ENCODE results near the gene MANSC4. TPM values are rescaled to one million over a fixed set of nuclear protein-coding genes. Genes with fewer than 3 reads are reported as not detected.
A peak's percentile ranks its signal among the peaks of the same experiment; 100 is the strongest.

MANSC4 gene
- total and polyA plus RNA-seq, 4 donors = not detected

DNA sequence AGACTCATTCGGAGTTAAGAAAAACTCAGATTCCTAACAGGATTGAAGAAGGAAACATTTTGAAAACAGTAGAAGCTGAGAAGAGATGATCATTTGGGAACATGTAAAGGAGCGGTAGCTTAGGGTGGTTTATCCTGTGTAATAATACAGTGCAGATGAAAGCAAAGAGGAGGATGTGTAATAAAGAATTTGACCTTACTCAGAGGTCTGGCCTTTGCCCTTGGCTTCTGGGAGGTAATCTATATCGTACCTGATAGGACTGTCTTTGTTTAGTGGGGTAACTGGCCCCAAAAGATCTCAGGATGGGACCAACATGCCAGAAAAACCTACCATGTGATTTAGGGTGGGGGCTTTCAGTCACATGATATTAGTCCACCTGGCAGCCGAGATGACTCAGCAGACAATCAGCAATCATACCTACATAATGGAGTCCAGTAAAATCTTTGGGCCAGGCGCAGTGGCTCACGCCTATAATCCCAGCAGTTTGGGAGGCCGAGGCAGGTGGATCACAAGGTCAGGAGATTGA lies 23.3 kb downstream of the MANSC4 start:
- no peak for DNase-seq (ENCODE audit: low spot score)

DNA sequence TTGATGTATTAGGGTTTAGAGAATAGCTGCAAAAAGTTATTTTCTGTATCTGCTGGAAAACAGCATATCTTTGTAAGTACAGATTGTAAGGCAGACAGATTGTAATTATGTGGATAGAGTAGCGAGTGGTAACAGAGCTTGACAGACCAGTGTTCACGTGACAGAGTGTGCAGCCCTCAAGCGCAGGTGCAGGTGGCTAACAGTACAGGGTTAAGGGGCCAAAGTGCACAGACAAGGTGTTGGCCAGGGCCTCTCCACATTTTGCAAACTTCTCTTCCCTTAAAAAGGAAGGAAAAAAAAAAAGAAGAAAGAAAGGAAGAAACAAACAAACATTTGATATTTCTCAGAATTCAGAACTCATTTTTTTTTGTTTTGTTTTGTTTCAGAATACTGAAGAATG lies 25.2 kb downstream of the MANSC4 start:
- H3K27ac ChIP-seq (ENCODE audit: low read depth in 1 of 2, low read length in 2 of 2) = no peak overlapping the region
- no peak for DNase-seq (ENCODE audit: low spot score)
- TF ChIP-seq, protein P1, sequence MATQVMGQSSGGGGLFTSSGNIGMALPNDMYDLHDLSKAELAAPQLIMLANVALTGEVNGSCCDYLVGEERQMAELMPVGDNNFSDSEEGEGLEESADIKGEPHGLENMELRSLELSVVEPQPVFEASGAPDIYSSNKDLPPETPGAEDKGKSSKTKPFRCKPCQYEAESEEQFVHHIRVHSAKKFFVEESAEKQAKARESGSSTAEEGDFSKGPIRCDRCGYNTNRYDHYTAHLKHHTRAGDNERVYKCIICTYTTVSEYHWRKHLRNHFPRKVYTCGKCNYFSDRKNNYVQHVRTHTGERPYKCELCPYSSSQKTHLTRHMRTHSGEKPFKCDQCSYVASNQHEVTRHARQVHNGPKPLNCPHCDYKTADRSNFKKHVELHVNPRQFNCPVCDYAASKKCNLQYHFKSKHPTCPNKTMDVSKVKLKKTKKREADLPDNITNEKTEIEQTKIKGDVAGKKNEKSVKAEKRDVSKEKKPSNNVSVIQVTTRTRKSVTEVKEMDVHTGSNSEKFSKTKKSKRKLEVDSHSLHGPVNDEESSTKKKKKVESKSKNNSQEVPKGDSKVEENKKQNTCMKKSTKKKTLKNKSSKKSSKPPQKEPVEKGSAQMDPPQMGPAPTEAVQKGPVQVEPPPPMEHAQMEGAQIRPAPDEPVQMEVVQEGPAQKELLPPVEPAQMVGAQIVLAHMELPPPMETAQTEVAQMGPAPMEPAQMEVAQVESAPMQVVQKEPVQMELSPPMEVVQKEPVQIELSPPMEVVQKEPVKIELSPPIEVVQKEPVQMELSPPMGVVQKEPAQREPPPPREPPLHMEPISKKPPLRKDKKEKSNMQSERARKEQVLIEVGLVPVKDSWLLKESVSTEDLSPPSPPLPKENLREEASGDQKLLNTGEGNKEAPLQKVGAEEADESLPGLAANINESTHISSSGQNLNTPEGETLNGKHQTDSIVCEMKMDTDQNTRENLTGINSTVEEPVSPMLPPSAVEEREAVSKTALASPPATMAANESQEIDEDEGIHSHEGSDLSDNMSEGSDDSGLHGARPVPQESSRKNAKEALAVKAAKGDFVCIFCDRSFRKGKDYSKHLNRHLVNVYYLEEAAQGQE (IDR thresholded peaks at IDR 0.05) = peak; percentile 34
- peak; percentile 44 for TF ChIP-seq FOXA2 (IDR thresholded peaks at IDR 0.05)
- no peak for TF ChIP-seq FOXA1 (IDR thresholded peaks at IDR 0.05)
- TF ChIP-seq, protein P2, sequence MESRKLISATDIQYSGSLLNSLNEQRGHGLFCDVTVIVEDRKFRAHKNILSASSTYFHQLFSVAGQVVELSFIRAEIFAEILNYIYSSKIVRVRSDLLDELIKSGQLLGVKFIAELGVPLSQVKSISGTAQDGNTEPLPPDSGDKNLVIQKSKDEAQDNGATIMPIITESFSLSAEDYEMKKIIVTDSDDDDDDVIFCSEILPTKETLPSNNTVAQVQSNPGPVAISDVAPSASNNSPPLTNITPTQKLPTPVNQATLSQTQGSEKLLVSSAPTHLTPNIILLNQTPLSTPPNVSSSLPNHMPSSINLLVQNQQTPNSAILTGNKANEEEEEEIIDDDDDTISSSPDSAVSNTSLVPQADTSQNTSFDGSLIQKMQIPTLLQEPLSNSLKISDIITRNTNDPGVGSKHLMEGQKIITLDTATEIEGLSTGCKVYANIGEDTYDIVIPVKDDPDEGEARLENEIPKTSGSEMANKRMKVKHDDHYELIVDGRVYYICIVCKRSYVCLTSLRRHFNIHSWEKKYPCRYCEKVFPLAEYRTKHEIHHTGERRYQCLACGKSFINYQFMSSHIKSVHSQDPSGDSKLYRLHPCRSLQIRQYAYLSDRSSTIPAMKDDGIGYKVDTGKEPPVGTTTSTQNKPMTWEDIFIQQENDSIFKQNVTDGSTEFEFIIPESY (IDR thresholded peaks at IDR 0.05) = peak; percentile 58
- TF ChIP-seq YY1 (IDR thresholded peaks at IDR 0.05) = no peak
- TF ChIP-seq, protein P3, sequence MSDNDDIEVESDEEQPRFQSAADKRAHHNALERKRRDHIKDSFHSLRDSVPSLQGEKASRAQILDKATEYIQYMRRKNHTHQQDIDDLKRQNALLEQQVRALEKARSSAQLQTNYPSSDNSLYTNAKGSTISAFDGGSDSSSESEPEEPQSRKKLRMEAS (IDR thresholded peaks at IDR 0.05) = peak; percentile 80
- TF ChIP-seq TAF1 (conservative IDR thresholded peaks at IDR 0.05) = no peak
- peak in 1 of 2 donors; percentile 12 for TF ChIP-seq RAD21 (IDR thresholded peaks at IDR 0.05)
- peak in 1 of 2 donors; percentile 20 for TF ChIP-seq EGR1 (IDR thresholded peaks at IDR 0.05; ENCODE audit: low read depth in 2 of 2)
- TF ChIP-seq HNF4G (IDR thresholded peaks at IDR 0.05) = peak; percentile 79
- TF ChIP-seq RXRA (IDR thresholded peaks at IDR 0.05) = peak; percentile 78 to 89
- TF ChIP-seq, protein P4, sequence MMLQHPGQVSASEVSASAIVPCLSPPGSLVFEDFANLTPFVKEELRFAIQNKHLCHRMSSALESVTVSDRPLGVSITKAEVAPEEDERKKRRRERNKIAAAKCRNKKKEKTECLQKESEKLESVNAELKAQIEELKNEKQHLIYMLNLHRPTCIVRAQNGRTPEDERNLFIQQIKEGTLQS (IDR thresholded peaks at IDR 0.05) = no peak
- TF ChIP-seq JUND (IDR thresholded peaks at IDR 0.05) = peak; percentile 34 to 52
- peak in 1 of 2 donors; percentile 17 for TF ChIP-seq GABPA (IDR thresholded peaks at IDR 0.05 in 1 of 2, conservative IDR thresholded peaks at IDR 0.05 in 1 of 2)
- TF ChIP-seq SP1 (IDR thresholded peaks at IDR 0.05) = peak; percentile 68
- TF ChIP-seq, protein P5, sequence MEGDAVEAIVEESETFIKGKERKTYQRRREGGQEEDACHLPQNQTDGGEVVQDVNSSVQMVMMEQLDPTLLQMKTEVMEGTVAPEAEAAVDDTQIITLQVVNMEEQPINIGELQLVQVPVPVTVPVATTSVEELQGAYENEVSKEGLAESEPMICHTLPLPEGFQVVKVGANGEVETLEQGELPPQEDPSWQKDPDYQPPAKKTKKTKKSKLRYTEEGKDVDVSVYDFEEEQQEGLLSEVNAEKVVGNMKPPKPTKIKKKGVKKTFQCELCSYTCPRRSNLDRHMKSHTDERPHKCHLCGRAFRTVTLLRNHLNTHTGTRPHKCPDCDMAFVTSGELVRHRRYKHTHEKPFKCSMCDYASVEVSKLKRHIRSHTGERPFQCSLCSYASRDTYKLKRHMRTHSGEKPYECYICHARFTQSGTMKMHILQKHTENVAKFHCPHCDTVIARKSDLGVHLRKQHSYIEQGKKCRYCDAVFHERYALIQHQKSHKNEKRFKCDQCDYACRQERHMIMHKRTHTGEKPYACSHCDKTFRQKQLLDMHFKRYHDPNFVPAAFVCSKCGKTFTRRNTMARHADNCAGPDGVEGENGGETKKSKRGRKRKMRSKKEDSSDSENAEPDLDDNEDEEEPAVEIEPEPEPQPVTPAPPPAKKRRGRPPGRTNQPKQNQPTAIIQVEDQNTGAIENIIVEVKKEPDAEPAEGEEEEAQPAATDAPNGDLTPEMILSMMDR (IDR thresholded peaks at IDR 0.05; ENCODE audit: low read depth, low read length, missing input control) = no peak
- TF ChIP-seq HNF4A (conservative IDR thresholded peaks at IDR 0.05) = peak; percentile 94 to 96
- peak; percentile 29 for TF ChIP-seq NR2F2 (IDR thresholded peaks at IDR 0.05)
- no peak overlapping the region for H3K9ac ChIP-seq (ENCODE audit: low read depth in 1 of 2, low read length in 2 of 2)
- H3K4me3 ChIP-seq (ENCODE audit: low read depth in 1 of 3, low read length in 3 of 3) = no peak overlapping the region
- no peaks in the 10 kb centered on the region for H3K27me3 ChIP-seq (ENCODE audit: control insufficient read depth in 4 of 4, insufficient read depth in 4 of 4, low read length in 3 of 4)
- peaks cover 0 to 9% (median 3%) of the 10 kb centered on the region in 4 donors for H3K36me3 ChIP-seq (ENCODE audit: control insufficient read depth in 4 of 4, insufficient read depth in 3 of 4, low read depth in 1 of 4, low read length in 3 of 4)
- WGBS = 30% methylated on average over 3 of the region's 3 CpGs
- H3K4me1 ChIP-seq (ENCODE audit: control insufficient read depth in 4 of 4, insufficient read depth in 4 of 4, low read length in 3 of 4) = peaks cover 3 to 18% (median 4%) of the 10 kb centered on the region in 4 donors
- H3K9me3 ChIP-seq (ENCODE audit: control insufficient read depth in 4 of 4, low read length in 3 of 4) = no peaks in the 10 kb centered on the region

More for the DNA sequence above, 23.3 kb downstream of the MANSC4 start:
- Histone ChIP-seq H3K27ac (ENCODE audit: low read depth in 1 of 2, low read length in 2 of 2) (no peak overlapping the region), H3K9me3 (ENCODE audit: control insufficient read depth in 4 of 4, low read length in 3 of 4) (no peaks in the 10 kb centered on the region), H3K36me3 (ENCODE audit: control insufficient read depth in 4 of 4, insufficient read depth in 3 of 4, low read depth in 1 of 4, low read length in 3 of 4) (peaks cover 0 to 9% (median 3%) of the 10 kb centered on the region in 4 donors), H3K9ac (ENCODE audit: low read depth in 1 of 2, low read length in 2 of 2) (no peak overlapping the region), H3K4me1 (ENCODE audit: control insufficient read depth in 4 of 4, insufficient read depth in 4 of 4, low read length in 3 of 4) (peaks cover 3 to 17% (median 4%) of the 10 kb centered on the region in 4 donors), H3K27me3 (ENCODE audit: control insufficient read depth in 4 of 4, insufficient read depth in 4 of 4, low read length in 3 of 4) (no peaks in the 10 kb centered on the region), H3K4me3 (ENCODE audit: low read depth in 1 of 3, low read length in 3 of 3) (no peak overlapping the region)
- WGBS = 76% methylated on average over 7 of the region's 7 CpGs
- TF ChIP-seq RXRA (IDR thresholded peaks at IDR 0.05) (no peak), FOXA2 (IDR thresholded peaks at IDR 0.05) (no peak), HNF4G (IDR thresholded peaks at IDR 0.05) (no peak), SP1 (IDR thresholded peaks at IDR 0.05) (no peak), FOXA1 (IDR thresholded peaks at IDR 0.05) (no peak), RAD21 (IDR thresholded peaks at IDR 0.05) (no peak), GABPA (IDR thresholded peaks at IDR 0.05 in 1 of 2, conservative IDR thresholded peaks at IDR 0.05 in 1 of 2) (no peak), TAF1 (conservative IDR thresholded peaks at IDR 0.05) (no peak), EGR1 (IDR thresholded peaks at IDR 0.05; ENCODE audit: low read depth in 2 of 2) (no peak), NR2F2 (IDR thresholded peaks at IDR 0.05) (no peak)
- TF ChIP-seq, protein P2 (IDR thresholded peaks at IDR 0.05) = no peak
- TF ChIP-seq, protein P3 (IDR thresholded peaks at IDR 0.05) = no peak
